ENCODE measurements around the gene MST1R. TPM values are rescaled to one million over a fixed set of nuclear protein-coding genes. Genes with fewer than 3 reads are reported as not detected.

Gene MST1R
- total and polyA plus RNA-seq, 7 donors = 0.38 to 1.7 (median 0.61) TPM

DNA sequence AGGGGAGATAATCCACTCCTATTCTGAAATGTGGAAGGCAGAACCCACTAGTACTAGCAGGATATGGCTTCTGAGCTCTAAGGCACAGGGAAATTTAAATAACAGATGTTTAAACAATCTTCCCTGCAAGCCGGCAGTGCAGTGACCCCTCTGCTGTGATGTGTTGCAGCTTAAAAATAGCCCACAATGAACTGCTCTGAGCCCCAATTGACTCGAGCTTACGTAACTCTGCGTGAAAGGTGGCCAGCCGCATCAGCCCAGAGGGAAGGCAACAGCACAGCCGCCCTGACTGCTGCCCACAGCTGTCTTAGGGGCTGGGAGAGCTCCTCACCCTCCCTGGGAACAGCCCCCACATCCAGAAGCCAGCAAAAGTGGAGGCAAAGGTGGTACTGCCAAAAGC lies 21.5 kb downstream of the MST1R start:
- intact Hi-C loops (cut with DNase I) = no loop called here
- H3K27ac ChIP-seq = peak overlapping the region; percentile 10
- 10 to 16% (median 12%) methylated on average over 6 of the region's 6 CpGs for WGBS, 3 donors
- DNase-seq (peak in 1 of 2 donors; percentile 60), ATAC-seq (peak; percentile 45 to 84 (median 68))
- H3K4me3 ChIP-seq = no peak overlapping the region
- no peak for TF ChIP-seq CTCF (IDR thresholded peaks at IDR 0.05)
- H3K4me1 ChIP-seq = peaks cover 18% of the 10 kb centered on the region
- H3K9me3 ChIP-seq = no peaks in the 10 kb centered on the region
- H3K36me3 ChIP-seq (ENCODE audit: insufficient read depth in 1 of 2, low read depth in 1 of 2) = no peaks in the 10 kb centered on the region
- no peaks in the 10 kb centered on the region for H3K27me3 ChIP-seq (ENCODE audit: insufficient read depth in 3 of 3, low read length in 2 of 3)

DNA sequence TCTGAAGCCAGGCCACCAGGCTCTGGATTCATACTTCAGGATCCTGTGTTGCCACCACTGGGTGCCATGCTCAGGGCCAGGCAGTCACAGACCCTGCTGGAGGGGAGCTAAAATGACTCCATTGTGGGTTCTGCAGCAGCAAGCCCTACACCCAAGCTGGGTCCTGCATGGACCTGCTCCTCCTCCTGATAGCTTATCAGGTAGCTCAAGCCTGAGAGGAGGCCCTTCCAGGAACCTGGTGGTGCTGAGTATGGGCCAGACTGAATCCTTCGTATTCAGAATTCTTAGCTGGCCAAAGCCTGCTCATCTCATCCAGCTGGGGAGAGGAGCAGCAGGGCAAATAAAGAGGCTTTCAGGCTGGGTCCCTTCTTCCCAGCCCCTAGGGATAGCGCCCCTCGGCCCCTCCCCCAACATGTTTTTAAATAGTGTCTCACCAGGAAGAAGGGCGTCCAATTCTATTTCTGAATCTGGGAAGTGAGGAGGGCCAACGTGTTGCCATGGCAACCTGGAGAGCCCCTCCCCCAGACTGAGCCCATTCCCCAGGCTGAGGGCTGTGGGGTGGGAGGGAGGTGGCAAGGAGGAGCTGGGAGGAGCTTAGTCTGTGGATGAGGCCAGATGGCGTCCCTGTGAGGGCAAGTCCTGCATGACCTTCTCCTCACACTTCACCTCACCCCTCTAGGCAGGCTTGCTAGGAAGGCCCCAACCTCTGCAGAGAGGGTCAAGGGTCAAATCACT lies 22.9 kb downstream of the MST1R start:
- Histone ChIP-seq H3K36me3 (ENCODE audit: insufficient read depth in 1 of 2, low read depth in 1 of 2) (no peaks in the 10 kb centered on the region), H3K27ac (no peak overlapping the region), H3K4me1 (peaks cover 18% of the 10 kb centered on the region), H3K9me3 (no peaks in the 10 kb centered on the region), H3K27me3 (ENCODE audit: insufficient read depth in 3 of 3, low read length in 2 of 3) (no peaks in the 10 kb centered on the region), H3K4me3 (no peak overlapping the region)
- DNase-seq = no peak
- 36 to 40% (median 40%) methylated on average over 4 to 6 of the region's 6 CpGs for WGBS, 3 donors
- intact Hi-C loops (cut with DNase I) = no loop called here
- peak in 1 of 4 donors; percentile 16 for ATAC-seq
- TF ChIP-seq CTCF (IDR thresholded peaks at IDR 0.05) = no peak

DNA sequence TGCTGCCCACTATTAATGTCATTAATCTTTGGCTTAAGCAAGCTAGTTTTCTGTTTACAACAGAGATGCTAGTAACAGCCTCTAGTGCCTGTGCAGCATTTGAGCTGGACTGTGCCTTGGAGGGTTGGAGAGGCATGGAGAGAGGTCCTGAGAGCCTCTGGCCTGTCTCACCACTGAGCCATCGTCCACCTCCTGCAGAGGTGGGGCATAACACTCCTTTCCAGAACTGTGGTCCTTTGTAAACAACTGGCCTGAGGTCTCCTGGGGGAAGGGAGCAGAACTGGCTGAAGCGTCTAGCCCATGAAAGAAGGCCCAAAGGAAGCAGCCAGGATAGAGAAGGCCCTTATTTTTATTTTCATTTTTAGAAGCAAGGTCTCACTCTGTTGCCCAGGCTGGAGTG lies 24.0 kb downstream of the MST1R start:
- Histone ChIP-seq H3K27ac (no peak overlapping the region), H3K9me3 (no peaks in the 10 kb centered on the region), H3K4me3 (no peak overlapping the region), H3K27me3 (ENCODE audit: insufficient read depth in 3 of 3, low read length in 2 of 3) (no peaks in the 10 kb centered on the region), H3K4me1 (peaks cover 18% of the 10 kb centered on the region), H3K36me3 (ENCODE audit: insufficient read depth in 1 of 2, low read depth in 1 of 2) (no peaks in the 10 kb centered on the region)
- intact Hi-C loops (cut with DNase I) = no loop called here
- no peak for TF ChIP-seq CTCF (IDR thresholded peaks at IDR 0.05)
- no peak for DNase-seq
- no peak for ATAC-seq
- 35 to 55% (median 46%) methylated on average over 2 of the region's 2 CpGs for WGBS, 3 donors

DNA sequence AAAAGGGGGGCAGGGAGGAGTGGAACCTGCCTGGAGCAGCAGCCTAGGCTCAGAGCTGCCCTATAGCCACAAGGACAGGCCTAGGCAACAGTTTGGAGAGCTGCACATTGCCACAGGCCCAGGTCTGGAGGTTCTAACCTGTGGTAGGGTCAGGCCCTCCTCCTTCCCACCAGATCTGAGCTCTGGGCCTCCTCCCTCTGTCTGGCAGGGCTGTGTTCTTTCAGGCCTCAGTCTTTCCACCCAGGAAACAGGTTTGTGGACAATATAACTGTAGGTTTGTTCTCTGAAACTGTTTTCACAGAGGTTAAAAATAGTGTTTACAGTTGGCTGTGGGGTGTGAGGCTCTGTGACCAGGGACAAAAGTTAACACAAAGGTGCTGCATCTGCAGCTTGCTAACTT lies 25.0 kb downstream of the MST1R start:
- Histone ChIP-seq H3K36me3 (ENCODE audit: insufficient read depth in 1 of 2, low read depth in 1 of 2) (no peaks in the 10 kb centered on the region), H3K27ac (no peak overlapping the region)
- TF ChIP-seq CTCF (IDR thresholded peaks at IDR 0.05) = no peak

DNA sequence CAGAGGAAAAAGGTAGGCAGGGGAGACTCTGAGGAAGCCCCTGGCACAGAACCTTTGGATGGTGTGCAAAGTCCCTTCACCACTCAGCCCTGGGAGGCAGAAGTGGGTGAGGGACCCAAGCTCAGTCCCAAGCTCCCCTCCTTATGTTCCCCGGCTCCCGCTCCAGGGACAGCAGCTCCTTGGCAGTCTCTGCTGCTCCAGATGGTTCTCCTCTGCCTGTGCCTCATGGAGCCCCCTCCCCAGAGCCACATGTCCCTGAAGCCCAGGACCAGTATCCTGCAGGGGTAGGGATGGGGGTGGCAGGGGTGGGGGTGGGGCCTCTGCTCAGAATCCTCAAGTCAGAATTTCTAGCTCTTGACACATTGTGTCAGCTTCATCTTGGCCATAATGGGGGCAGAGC lies 26.0 kb downstream of the MST1R start:
- Histone ChIP-seq H3K36me3 (ENCODE audit: insufficient read depth in 1 of 2, low read depth in 1 of 2) (no peaks in the 10 kb centered on the region), H3K27me3 (ENCODE audit: insufficient read depth in 3 of 3, low read length in 2 of 3) (no peaks in the 10 kb centered on the region), H3K9me3 (no peaks in the 10 kb centered on the region), H3K27ac (no peak overlapping the region), H3K4me1 (peaks cover 18% of the 10 kb centered on the region), H3K4me3 (no peak overlapping the region)
- TF ChIP-seq CTCF (IDR thresholded peaks at IDR 0.05) = no peak
- no peak for DNase-seq
- WGBS, 3 donors = 62 to 69% (median 63%) methylated on average over 2 of the region's 2 CpGs
- intact Hi-C loops (cut with DNase I) = no loop called here
- ATAC-seq = no peak

More for the DNA sequence above, 25.0 kb downstream of the MST1R start:
- ATAC-seq (no peak), DNase-seq (no peak)
- Histone ChIP-seq H3K9me3 (no peaks in the 10 kb centered on the region), H3K4me3 (no peak overlapping the region), H3K27me3 (ENCODE audit: insufficient read depth in 3 of 3, low read length in 2 of 3) (no peaks in the 10 kb centered on the region), H3K4me1 (peaks cover 18% of the 10 kb centered on the region)
- intact Hi-C loops (cut with DNase I) = no loop called here
